Activated CD8-positive, alpha-beta T cell treated with anti-CD3 and anti-CD28 coated beads for 36 hours (primary cell): ENCODE data around the gene NUP93. TPM values are rescaled to one million over a fixed set of nuclear protein-coding genes. Genes with fewer than 3 reads are reported as not detected.

Experiments
- ATAC-seq: fragments of 200-7000 bp; cut with Tn5 transposase; one replicate; pipeline ENCODE4 v1.10.0; 2021; ENCODE audit warnings: mild to moderate bottlenecking, moderate library complexity
- CTCF ChIA-PET: fragments of 350-600 bp; sonication (Branson Sonifier 250); formaldehyde crosslinking; loops from one replicate; lab custom pipeline; 2021; ENCODE audit warnings: antibody characterized with exemption; lab: Charles Lee
- POLR2A ChIA-PET: fragments of 350-600 bp; sonication (Branson Sonifier 250); formaldehyde crosslinking; loops from one replicate; lab custom pipeline; 2021; ENCODE audit warnings: antibody characterized with exemption; lab: Charles Lee
- DNase-seq: peaks from one replicate; pipeline ENCODE4 v3.0.0-alpha.2; 2020
- H3K27ac Mint-ChIP-seq: one replicate; pipeline ENCODE4 v1.8.0; 2021; ENCODE audit warnings: mild to moderate bottlenecking, mixed read lengths
- H3K27me3 Mint-ChIP-seq: one replicate; pipeline ENCODE4 v1.8.0; 2021; ENCODE audit warnings: mixed read lengths
- H3K36me3 Mint-ChIP-seq: one replicate; pipeline ENCODE4 v1.8.0; 2021; ENCODE audit warnings: low read depth, mixed read lengths
- H3K4me1 Mint-ChIP-seq: one replicate; pipeline ENCODE4 v1.8.0; 2021; ENCODE audit warnings: low read depth, mixed read lengths
- H3K4me3 Mint-ChIP-seq: one replicate; pipeline ENCODE4 v1.8.0; 2021; ENCODE audit warnings: mild to moderate bottlenecking, moderate library complexity, mixed read lengths
- H3K9me3 Mint-ChIP-seq: one replicate; pipeline ENCODE4 v1.8.0; 2021; ENCODE audit warnings: mixed read lengths
- intact Hi-C: fragments of 100-400 bp; cut with micrococcal nuclease; formaldehyde crosslinking; loops from one replicate; pipeline ENCODE4 v1.10.0; 2022
- total RNA-seq, 2 experiments: library from RNA; stranded (reverse); gene quantifications; one replicate each; pipeline ENCODE4 v1.2.3, GENCODE V29; 2021
- TF ChIP-seq, protein P1 (sequence below): fragments of 200-600 bp; IDR thresholded peaks from one replicate; pipeline ENCODE4 v1.8.0; 2022; ENCODE audit warnings: antibody characterized with exemption, mild to moderate bottlenecking

Gene NUP93
- total RNA-seq, 2 experiments from 2014 or later: 171 to 191 TPM

- no peak for ATAC-seq
- intact Hi-C loops: no loop called here
- ChIA-PET CTCF (interaction anchor here (1.2 to 1.9 kb wide), 2 partner anchors 12 to 25 kb away, joined by 5 read pairs; no protein-coding TSS in a partner anchor), POLR2A (interaction anchor here (1.5 kb wide), 1 partner anchor 52 kb away, joined by 3 read pairs; no protein-coding TSS in a partner anchor)
- no peak for DNase-seq
- H3K9me3 Mint-ChIP-seq: no peaks in the 10 kb centered on the region
- TF ChIP-seq, protein P1, sequence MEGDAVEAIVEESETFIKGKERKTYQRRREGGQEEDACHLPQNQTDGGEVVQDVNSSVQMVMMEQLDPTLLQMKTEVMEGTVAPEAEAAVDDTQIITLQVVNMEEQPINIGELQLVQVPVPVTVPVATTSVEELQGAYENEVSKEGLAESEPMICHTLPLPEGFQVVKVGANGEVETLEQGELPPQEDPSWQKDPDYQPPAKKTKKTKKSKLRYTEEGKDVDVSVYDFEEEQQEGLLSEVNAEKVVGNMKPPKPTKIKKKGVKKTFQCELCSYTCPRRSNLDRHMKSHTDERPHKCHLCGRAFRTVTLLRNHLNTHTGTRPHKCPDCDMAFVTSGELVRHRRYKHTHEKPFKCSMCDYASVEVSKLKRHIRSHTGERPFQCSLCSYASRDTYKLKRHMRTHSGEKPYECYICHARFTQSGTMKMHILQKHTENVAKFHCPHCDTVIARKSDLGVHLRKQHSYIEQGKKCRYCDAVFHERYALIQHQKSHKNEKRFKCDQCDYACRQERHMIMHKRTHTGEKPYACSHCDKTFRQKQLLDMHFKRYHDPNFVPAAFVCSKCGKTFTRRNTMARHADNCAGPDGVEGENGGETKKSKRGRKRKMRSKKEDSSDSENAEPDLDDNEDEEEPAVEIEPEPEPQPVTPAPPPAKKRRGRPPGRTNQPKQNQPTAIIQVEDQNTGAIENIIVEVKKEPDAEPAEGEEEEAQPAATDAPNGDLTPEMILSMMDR: no peak
- no peaks in the 10 kb centered on the region for H3K4me1 Mint-ChIP-seq
- no peak overlapping the region for H3K27ac Mint-ChIP-seq
- no peaks in the 10 kb centered on the region for H3K36me3 Mint-ChIP-seq
- no peaks in the 10 kb centered on the region for H3K27me3 Mint-ChIP-seq
- no peak overlapping the region for H3K4me3 Mint-ChIP-seq
These were observed 162.8 kb downstream of the NUP93 start for GRCh38 chr16:56892705-56893104.

DNA sequence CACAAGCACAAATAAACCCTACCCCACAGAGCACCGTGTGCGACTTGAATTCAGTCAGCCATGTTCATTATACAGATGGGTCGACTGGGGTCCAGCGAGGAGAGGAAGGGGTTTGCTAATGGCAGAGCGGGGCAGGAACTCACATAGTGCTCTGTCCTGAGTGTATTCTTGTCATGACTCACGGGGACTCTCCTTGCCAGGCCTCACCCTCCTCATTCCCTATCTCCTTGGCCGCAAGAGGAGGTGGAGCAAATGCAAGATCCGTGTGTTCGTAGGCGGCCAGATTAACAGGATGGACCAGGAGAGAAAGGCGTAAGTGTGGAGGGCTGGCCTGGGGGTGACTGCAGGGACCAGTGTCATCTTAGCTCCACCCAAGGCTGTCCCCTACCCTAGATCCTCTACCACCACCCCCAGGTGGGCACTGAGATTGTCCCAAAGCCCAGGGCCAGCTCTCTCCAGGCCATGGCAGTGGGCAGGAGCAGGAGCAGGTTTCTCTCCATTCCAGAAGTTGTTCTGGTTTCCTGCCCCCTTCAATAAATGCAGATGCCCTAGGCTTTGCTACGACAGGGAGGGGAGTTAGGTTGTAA, 164.5 kb downstream of the NUP93 start:
- POLR2A ChIA-PET: interaction anchor here (1.2 to 1.9 kb wide), 3 partner anchors 10 to 51 kb away, joined by 3 to 4 read pairs (median 3); no protein-coding TSS in a partner anchor
- Mint-ChIP-seq H3K9me3 (no peaks in the 10 kb centered on the region), H3K27ac (no peak overlapping the region), H3K36me3 (no peaks in the 10 kb centered on the region), H3K4me3 (no peak overlapping the region), H3K4me1 (peaks cover 10% of the 10 kb centered on the region), H3K27me3 (no peaks in the 10 kb centered on the region)
- CTCF ChIA-PET: interaction anchor here (1.9 kb wide), 1 partner anchor 27 kb away, joined by 5 read pairs; no protein-coding TSS in a partner anchor
- no peak for ATAC-seq
- TF ChIP-seq, protein P1: no peak
- DNase-seq: no peak
- intact Hi-C loops: no loop called here

- Mint-ChIP-seq H3K36me3 (no peaks in the 10 kb centered on the region), H3K9me3 (no peaks in the 10 kb centered on the region), H3K4me3 (no peak overlapping the region), H3K4me1 (peaks cover 18% of the 10 kb centered on the region), H3K27ac (no peak overlapping the region), H3K27me3 (peaks cover 3% of the 10 kb centered on the region)
- DNase-seq (no peak), ATAC-seq (no peak)
- intact Hi-C loops: no loop called here
- POLR2A ChIA-PET: no interaction called here
- TF ChIP-seq, protein P1: no peak
- CTCF ChIA-PET: no interaction called here
These were observed 165.9 kb downstream of the NUP93 start for GRCh38 chr16:56895813-56896212.

DNA sequence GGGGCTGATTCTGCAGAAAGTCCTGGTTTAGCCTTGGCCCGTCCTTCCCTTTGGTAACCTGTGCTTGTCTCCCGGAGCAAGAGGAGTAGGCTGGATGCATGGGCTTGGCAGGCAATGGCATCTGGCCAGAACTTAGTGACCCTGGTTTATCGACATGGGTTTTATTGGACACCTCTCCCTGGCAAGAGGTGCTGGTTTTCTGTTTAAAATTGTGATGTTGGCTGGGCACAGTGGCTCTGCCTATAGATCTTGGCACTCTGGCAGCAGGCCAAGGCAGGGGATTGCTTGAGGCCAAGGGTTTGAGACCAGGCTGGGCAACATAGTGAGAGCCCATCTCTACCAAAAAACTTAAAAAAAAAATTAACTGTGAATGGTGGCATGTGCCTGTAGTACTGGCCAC, 166.3 kb downstream of the NUP93 start:
- intact Hi-C loops: no loop called here
- no peak for DNase-seq
- Mint-ChIP-seq H3K4me3 (no peak overlapping the region), H3K27ac (no peak overlapping the region), H3K36me3 (no peaks in the 10 kb centered on the region), H3K4me1 (peaks cover 18% of the 10 kb centered on the region), H3K27me3 (peaks cover 3% of the 10 kb centered on the region), H3K9me3 (no peaks in the 10 kb centered on the region)
- ATAC-seq: no peak
- POLR2A ChIA-PET: no interaction called here
- TF ChIP-seq, protein P1: no peak
- CTCF ChIA-PET: no interaction called here

DNA sequence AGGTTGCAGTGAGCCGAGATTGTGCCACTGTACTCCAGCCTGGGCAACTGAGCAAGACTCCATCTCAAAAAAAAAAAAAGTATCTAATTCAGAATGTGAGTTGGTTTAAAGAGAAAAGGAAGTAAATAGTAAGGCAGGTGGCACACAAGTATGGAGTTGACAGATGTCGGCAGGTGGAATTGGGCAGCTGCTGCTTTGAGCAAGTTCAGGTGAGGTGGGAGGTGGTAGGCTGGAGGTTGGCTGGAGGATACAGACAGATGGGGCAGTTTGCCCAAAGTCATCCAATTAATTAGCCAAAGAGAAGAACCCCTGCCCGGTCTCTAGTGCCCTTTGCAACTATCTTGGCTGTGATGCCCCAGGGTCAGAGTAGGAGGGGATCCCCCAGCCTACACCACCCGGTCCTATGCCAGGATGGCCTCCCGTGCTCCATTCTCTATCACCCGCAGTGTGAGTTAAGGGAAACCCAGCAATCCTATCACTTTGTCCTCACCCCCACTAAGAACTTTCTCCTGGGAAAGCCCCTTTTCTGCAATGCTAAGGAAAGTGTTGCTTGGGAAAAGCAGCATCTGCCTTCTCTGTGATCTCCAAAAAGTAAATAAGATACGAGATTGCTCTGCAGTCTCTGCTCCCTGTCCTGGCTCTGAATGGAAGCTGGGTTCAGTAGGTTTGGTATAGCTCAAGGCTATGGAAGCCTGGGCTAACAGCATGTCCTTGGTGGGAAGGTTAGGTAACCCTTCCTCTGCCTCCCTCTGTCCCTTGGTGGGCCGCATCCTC, 167.3 kb downstream of the NUP93 start:
- DNase-seq (no peak), ATAC-seq (no peak)
- TF ChIP-seq, protein P1: no peak
- Mint-ChIP-seq H3K4me3 (no peak overlapping the region), H3K36me3 (no peaks in the 10 kb centered on the region), H3K4me1 (peaks cover 18% of the 10 kb centered on the region), H3K9me3 (no peaks in the 10 kb centered on the region), H3K27ac (no peak overlapping the region), H3K27me3 (peaks cover 3% of the 10 kb centered on the region)
- intact Hi-C loops: no loop called here
- CTCF ChIA-PET: no interaction called here
- POLR2A ChIA-PET: no interaction called here
